ENCODE results near the gene STYK1. TPM values are rescaled to one million over a fixed set of nuclear protein-coding genes. Genes with fewer than 3 reads are reported as not detected.
"Not testable (repeated sequence)": the region's sequence is repeated elsewhere in the genome, so short reads cannot be mapped to it uniquely, and the experiment has no call there.

Gene STYK1
- total RNA-seq, 2 donors from 2014 or later, result not detected

- Mint-ChIP-seq H3K27me3 (peaks cover 35% of the 10 kb centered on the region), H3K27ac (no peak overlapping the region), H3K4me3 (no peak overlapping the region)
These were observed 6.3 kb downstream of the STYK1 start for GRCh38 chr12:10667581-10667980.

GRCh38 chr12:10664499-10664898 is 9.4 kb downstream of the STYK1 start:
- no peak overlapping the region for H3K4me3 Mint-ChIP-seq
- DNase-seq, result no peak
- no peak overlapping the region for H3K27ac Mint-ChIP-seq
- H3K27me3 Mint-ChIP-seq, result peaks cover 50% of the 10 kb centered on the region
- H3K9me3 ChIP-seq (ENCODE audit: control insufficient read depth, low read length, poor library complexity, severe bottlenecking), result no peaks in the 10 kb centered on the region
- ATAC-seq, result no peak
- peaks cover 12% of the 10 kb centered on the region for H3K4me1 Mint-ChIP-seq
- peaks cover 2% of the 10 kb centered on the region for H3K36me3 Mint-ChIP-seq (ENCODE audit: low read depth)

More at GRCh38 chr12:10667581-10667980, 6.3 kb downstream of the STYK1 start:
- Mint-ChIP-seq H3K36me3 (ENCODE audit: low read depth) (peaks cover 2% of the 10 kb centered on the region), H3K4me1 (peaks cover 14% of the 10 kb centered on the region)
- no peaks in the 10 kb centered on the region for H3K9me3 ChIP-seq (ENCODE audit: control insufficient read depth, low read length, poor library complexity, severe bottlenecking)
- DNase-seq, result no peak
- ATAC-seq, result no peak

- Mint-ChIP-seq H3K27ac (no peak overlapping the region), H3K4me1 (peaks cover 10% of the 10 kb centered on the region), H3K36me3 (ENCODE audit: low read depth) (peaks cover 2% of the 10 kb centered on the region), H3K4me3 (no peak overlapping the region), H3K27me3 (peaks cover 46% of the 10 kb centered on the region)
- ATAC-seq, result no peak
- H3K9me3 ChIP-seq (ENCODE audit: control insufficient read depth, low read length, poor library complexity, severe bottlenecking), result no peaks in the 10 kb centered on the region
- DNase-seq, result no peak
These were observed 10.0 kb downstream of the STYK1 start for GRCh38 chr12:10663869-10664268.

GRCh38 chr12:10661338-10661737 is 12.5 kb downstream of the STYK1 start:
- H3K4me3 Mint-ChIP-seq, result no peak overlapping the region
- H3K27ac Mint-ChIP-seq, result no peak overlapping the region
- peaks cover 51% of the 10 kb centered on the region for H3K27me3 Mint-ChIP-seq
- H3K9me3 ChIP-seq (ENCODE audit: control insufficient read depth, low read length, poor library complexity, severe bottlenecking), result no peaks in the 10 kb centered on the region
- ATAC-seq (no peak), DNase-seq (no peak)
- peaks cover 2% of the 10 kb centered on the region for H3K4me1 Mint-ChIP-seq
- H3K36me3 Mint-ChIP-seq (ENCODE audit: low read depth), result no peaks in the 10 kb centered on the region

- H3K4me3 Mint-ChIP-seq, result no peak overlapping the region
- H3K4me1 Mint-ChIP-seq, result no peaks in the 10 kb centered on the region
- H3K27me3 Mint-ChIP-seq, result peaks cover 37% of the 10 kb centered on the region
- H3K27ac Mint-ChIP-seq, result no peak overlapping the region
- H3K36me3 Mint-ChIP-seq (ENCODE audit: low read depth), result no peaks in the 10 kb centered on the region
- no peaks in the 10 kb centered on the region for H3K9me3 ChIP-seq (ENCODE audit: control insufficient read depth, low read length, poor library complexity, severe bottlenecking)
- DNase-seq, result no peak
- no peak for ATAC-seq
These were observed 19.8 kb downstream of the STYK1 start for GRCh38 chr12:10654003-10654402.

GRCh38 chr12:10652192-10652591 is 21.7 kb downstream of the STYK1 start:
- H3K27ac Mint-ChIP-seq, result no peak overlapping the region
- no peak for DNase-seq

GRCh38 chr12:10646576-10646975 is 27.3 kb downstream of the STYK1 start:
- H3K4me1 Mint-ChIP-seq; H3K36me3 Mint-ChIP-seq (ENCODE audit: low read depth); H3K9me3 ChIP-seq (ENCODE audit: control insufficient read depth, low read length, poor library complexity, severe bottlenecking); DNase-seq; H3K4me3 Mint-ChIP-seq; H3K27ac Mint-ChIP-seq; ATAC-seq: not testable (repeated sequence)
- peaks cover 10% of the 10 kb centered on the region for H3K27me3 Mint-ChIP-seq

More at GRCh38 chr12:10652192-10652591, 21.7 kb downstream of the STYK1 start:
- ATAC-seq, result no peak
- H3K9me3 ChIP-seq (ENCODE audit: control insufficient read depth, low read length, poor library complexity, severe bottlenecking), result no peaks in the 10 kb centered on the region
- no peaks in the 10 kb centered on the region for H3K4me1 Mint-ChIP-seq
- no peak overlapping the region for H3K4me3 Mint-ChIP-seq
- peaks cover 30% of the 10 kb centered on the region for H3K27me3 Mint-ChIP-seq
- H3K36me3 Mint-ChIP-seq (ENCODE audit: low read depth), result no peaks in the 10 kb centered on the region

- DNase-seq, result no peak
- peaks cover 3% of the 10 kb centered on the region for H3K9me3 ChIP-seq (ENCODE audit: control insufficient read depth, low read length, poor library complexity, severe bottlenecking)
- no peak for ATAC-seq
- no peak overlapping the region for H3K4me3 Mint-ChIP-seq
- no peak overlapping the region for H3K27ac Mint-ChIP-seq
- H3K4me1 Mint-ChIP-seq, result no peaks in the 10 kb centered on the region
- peaks cover 14% of the 10 kb centered on the region for H3K27me3 Mint-ChIP-seq
- peaks cover 3% of the 10 kb centered on the region for H3K36me3 Mint-ChIP-seq (ENCODE audit: low read depth)
These were observed 27.9 kb downstream of the STYK1 start for GRCh38 chr12:10645910-10646309.

- Mint-ChIP-seq H3K36me3 (ENCODE audit: low read depth) (peaks cover 3% of the 10 kb centered on the region), H3K4me1 (no peaks in the 10 kb centered on the region), H3K27ac (no peak overlapping the region), H3K27me3 (peaks cover 28% of the 10 kb centered on the region), H3K4me3 (no peak overlapping the region)
- peaks cover 3% of the 10 kb centered on the region for H3K9me3 ChIP-seq (ENCODE audit: control insufficient read depth, low read length, poor library complexity, severe bottlenecking)
- no peak for DNase-seq
- ATAC-seq, result no peak
These were observed 31.9 kb downstream of the STYK1 start for GRCh38 chr12:10641735-10642500.

GRCh38 chr12:10638728-10639127 is 35.1 kb downstream of the STYK1 start:
- DNase-seq (no peak), ATAC-seq (no peak)
- H3K27ac Mint-ChIP-seq, result no peak overlapping the region
- H3K4me3 Mint-ChIP-seq, result no peak overlapping the region
- H3K27me3 Mint-ChIP-seq, result peaks cover 58% of the 10 kb centered on the region
- H3K4me1 Mint-ChIP-seq, result no peaks in the 10 kb centered on the region
- H3K36me3 Mint-ChIP-seq (ENCODE audit: low read depth), result no peaks in the 10 kb centered on the region
- no peaks in the 10 kb centered on the region for H3K9me3 ChIP-seq (ENCODE audit: control insufficient read depth, low read length, poor library complexity, severe bottlenecking)

GRCh38 chr12:10636611-10637010 is 37.2 kb downstream of the STYK1 start:
- ATAC-seq, result no peak
- Mint-ChIP-seq H3K27ac (no peak overlapping the region), H3K36me3 (ENCODE audit: low read depth) (peaks cover 2% of the 10 kb centered on the region), H3K27me3 (peaks cover 56% of the 10 kb centered on the region), H3K4me1 (peaks cover 6% of the 10 kb centered on the region), H3K4me3 (no peak overlapping the region)
- H3K9me3 ChIP-seq (ENCODE audit: control insufficient read depth, low read length, poor library complexity, severe bottlenecking), result no peaks in the 10 kb centered on the region
- no peak for DNase-seq

GRCh38 chr12:10636124-10636523 is 37.7 kb downstream of the STYK1 start:
- ATAC-seq, result no peak
- Mint-ChIP-seq H3K4me1 (peaks cover 6% of the 10 kb centered on the region), H3K27me3 (peaks cover 54% of the 10 kb centered on the region), H3K27ac (no peak overlapping the region), H3K4me3 (no peak overlapping the region), H3K36me3 (ENCODE audit: low read depth) (peaks cover 2% of the 10 kb centered on the region)
- DNase-seq, result no peak
- no peaks in the 10 kb centered on the region for H3K9me3 ChIP-seq (ENCODE audit: control insufficient read depth, low read length, poor library complexity, severe bottlenecking)

- H3K36me3 Mint-ChIP-seq (ENCODE audit: low read depth), result peaks cover 2% of the 10 kb centered on the region
- H3K4me3 Mint-ChIP-seq, result no peak overlapping the region
- H3K4me1 Mint-ChIP-seq, result peaks cover 6% of the 10 kb centered on the region
- ATAC-seq (no peak), DNase-seq (no peak)
- no peaks in the 10 kb centered on the region for H3K9me3 ChIP-seq (ENCODE audit: control insufficient read depth, low read length, poor library complexity, severe bottlenecking)
- H3K27ac Mint-ChIP-seq, result no peak overlapping the region
- peaks cover 51% of the 10 kb centered on the region for H3K27me3 Mint-ChIP-seq
These were observed 38.5 kb downstream of the STYK1 start for GRCh38 chr12:10635306-10635705.

- Mint-ChIP-seq H3K27me3 (peaks cover 55% of the 10 kb centered on the region), H3K36me3 (ENCODE audit: low read depth) (peaks cover 2% of the 10 kb centered on the region), H3K4me1 (peaks cover 6% of the 10 kb centered on the region), H3K27ac (no peak overlapping the region), H3K4me3 (no peak overlapping the region)
- no peaks in the 10 kb centered on the region for H3K9me3 ChIP-seq (ENCODE audit: control insufficient read depth, low read length, poor library complexity, severe bottlenecking)
- DNase-seq (no peak), ATAC-seq (no peak)
These were observed 39.4 kb downstream of the STYK1 start for GRCh38 chr12:10634427-10634826.
